Right atrium auricular region (tissue), 2 donors: Measurements from ENCODE around the gene RCBTB1. TPM values are rescaled to one million over a fixed set of nuclear protein-coding genes. Genes with fewer than 3 reads are reported as not detected.
A peak's percentile ranks its signal among the peaks of the same experiment; 100 is the strongest.

ENCODE experiments used
- DNase-seq: peaks from one replicate; pipeline ENCODE4 v3.0.0-alpha.2; 2019; ENCODE audit warnings: low spot score
- H3K27ac ChIP-seq, 2 donors: fragments of 200-600 bp; sonication (generic); 1 replicate in 1 of 2; 2 replicates in 1 of 2; pipeline ENCODE4 v1.5.1; 2016 to 2019
- H3K27me3 ChIP-seq, 2 donors: fragments of 200-600 bp; sonication (generic); one replicate each; pipeline versions ENCODE4 v1.5.1 to v1.6.0; 2017 to 2019
- H3K36me3 ChIP-seq: fragments of 200-600 bp; sonication (generic); one replicate; pipeline ENCODE4 v1.5.1; 2016
- H3K4me1 ChIP-seq, 2 donors: fragments of 200-600 bp; sonication (generic); one replicate each; pipeline versions ENCODE4 v1.5.1 to v1.6.0; 2017 to 2019
- H3K4me3 ChIP-seq, 2 donors: fragments of 200-600 bp; sonication (generic); 1 replicate in 1 of 2; 2 replicates in 1 of 2; pipeline ENCODE4 v1.5.1; 2017 to 2019; ENCODE audit warnings: mild to moderate bottlenecking in 1 of 2, moderate library complexity in 1 of 2
- H3K9me3 ChIP-seq, 2 donors: fragments of 200-600 bp; sonication (generic); one replicate each; pipeline ENCODE4 v1.5.1; 2019
- CTCF ChIP-seq, 2 donors: fragments of 200-600 bp; sonication (generic); IDR thresholded peaks; one replicate each; pipeline ENCODE4 v1.5.1; 2019; ENCODE audit warnings: antibody characterized with exemption in 2 of 2
- total RNA-seq, 2 donors: library from RNA; depleted of rRNA; stranded (reverse); fragments of >200 nt; gene quantifications; one replicate each; pipeline ENCODE4 v1.1.0, GENCODE V29; 2016

RCBTB1 gene
- total RNA-seq, result 10 to 100 TPM in 1 of 2 donors, 1 to 10 TPM in 1; 8.9 to 19.6 TPM

- DNase-seq, result peak; percentile 64
Measured at GRCh38 chr13:49585220-49586157, at the start of gene RCBTB1. Gene RCBTB1 (minus strand): TSS chr13:49585558. CDS start chr13:49567279, 18,279 bp downstream.

GRCh38 chr13:49633710-49634109 lies 48.4 kb upstream of the RCBTB1 start:
- H3K27me3 ChIP-seq, result no peaks in the 10 kb centered on the region
- H3K27ac ChIP-seq, result no peak overlapping the region
- H3K36me3 ChIP-seq, result no peaks in the 10 kb centered on the region
- peaks cover 0 to under 1% of the 10 kb centered on the region in 2 donors for H3K4me1 ChIP-seq
- no peak for DNase-seq
- no peaks in the 10 kb centered on the region for H3K9me3 ChIP-seq
- H3K4me3 ChIP-seq, result no peak overlapping the region
- no peak for TF ChIP-seq CTCF (IDR thresholded peaks at IDR 0.05)

More at GRCh38 chr13:49585220-49586157, at the start of gene RCBTB1:
- Histone ChIP-seq H3K9me3 (no peaks in the 10 kb centered on the region), H3K4me1 (peaks cover 0 to 20% of the 10 kb centered on the region in 2 donors), H3K27ac (peak within 1 kb of the TSS; percentile 83 to 86), H3K4me3 (peak within 1 kb of the TSS; percentile 85 to 93), H3K27me3 (no peaks in the 10 kb centered on the region), H3K36me3 (no peaks in the 10 kb centered on the region)
- TF ChIP-seq CTCF (IDR thresholded peaks at IDR 0.05), result no peak

GRCh38 chr13:49632156-49632555 lies 46.8 kb upstream of the RCBTB1 start:
- H3K9me3 ChIP-seq, result no peaks in the 10 kb centered on the region
- no peak overlapping the region for H3K27ac ChIP-seq
- H3K4me1 ChIP-seq, result peaks cover 0 to 8% of the 10 kb centered on the region in 2 donors
- no peaks in the 10 kb centered on the region for H3K36me3 ChIP-seq
- no peak overlapping the region for H3K4me3 ChIP-seq
- no peak for TF ChIP-seq CTCF (IDR thresholded peaks at IDR 0.05)
- no peaks in the 10 kb centered on the region for H3K27me3 ChIP-seq
- no peak for DNase-seq

GRCh38 chr13:49630580-49630979 lies 45.2 kb upstream of the RCBTB1 start:
- Histone ChIP-seq H3K27me3 (no peaks in the 10 kb centered on the region), H3K36me3 (no peaks in the 10 kb centered on the region), H3K9me3 (no peaks in the 10 kb centered on the region), H3K27ac (no peak overlapping the region), H3K4me1 (peaks cover 0 to 14% of the 10 kb centered on the region in 2 donors), H3K4me3 (no peak overlapping the region)
- no peak for TF ChIP-seq CTCF (IDR thresholded peaks at IDR 0.05)
- DNase-seq, result no peak

GRCh38 chr13:49629947-49630346 lies 44.6 kb upstream of the RCBTB1 start:
- Histone ChIP-seq H3K4me3 (no peak overlapping the region), H3K9me3 (no peaks in the 10 kb centered on the region), H3K36me3 (no peaks in the 10 kb centered on the region), H3K4me1 (peaks cover 0 to 18% of the 10 kb centered on the region in 2 donors), H3K27ac (no peak overlapping the region), H3K27me3 (no peaks in the 10 kb centered on the region)
- no peak for DNase-seq
- TF ChIP-seq CTCF (IDR thresholded peaks at IDR 0.05), result no peak
